ENCODE measurements around the gene RPAP2. TPM values are rescaled to one million over a fixed set of nuclear protein-coding genes. Genes with fewer than 3 reads are reported as not detected.

RPAP2 gene
- total and polyA plus RNA-seq, 4 donors = 5.0 to 24.5 (median 10.4) TPM

DNA sequence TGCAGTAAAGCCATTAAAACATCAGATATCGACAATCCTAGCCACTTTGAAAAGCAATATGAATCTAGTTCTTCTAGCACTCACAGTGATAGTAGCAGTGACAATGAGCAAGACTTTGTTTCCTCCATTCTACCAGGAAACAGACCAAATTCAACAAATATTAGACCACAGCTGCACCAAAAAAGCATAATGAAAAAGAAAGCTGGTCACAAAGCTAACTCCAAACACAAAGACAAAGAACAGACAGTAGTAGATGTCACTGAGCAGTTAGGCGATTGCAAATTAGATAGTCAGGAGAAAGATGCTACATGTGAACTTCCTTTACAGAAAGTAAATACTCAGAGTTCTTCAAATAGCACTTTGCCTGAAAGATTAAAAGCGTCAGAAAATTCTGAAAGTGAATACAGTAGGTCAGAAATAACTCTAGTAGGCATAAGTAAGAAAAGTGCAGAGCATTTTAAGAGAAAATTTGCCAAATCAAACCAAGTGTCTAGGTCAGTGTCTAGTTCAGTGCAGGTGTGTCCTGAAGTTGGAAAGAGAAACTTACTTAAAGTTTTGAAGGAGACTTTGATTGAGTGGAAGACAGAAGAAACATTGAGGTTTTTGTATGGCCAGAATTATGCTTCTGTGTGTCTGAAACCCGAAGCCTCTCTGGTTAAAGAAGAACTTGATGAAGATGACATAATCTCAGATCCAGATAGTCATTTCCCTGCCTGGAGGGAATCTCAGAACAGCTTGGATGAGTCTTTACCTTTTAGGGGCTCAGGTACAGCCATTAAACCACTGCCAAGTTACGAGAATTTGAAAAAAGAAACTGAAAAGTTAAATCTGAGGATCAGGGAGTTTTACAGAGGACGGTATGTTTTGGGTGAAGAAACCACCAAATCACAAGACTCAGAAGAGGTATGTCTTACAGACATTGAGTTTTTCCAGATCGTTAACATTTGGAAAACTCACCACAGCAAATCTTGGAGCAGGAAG lies 24.9 kb downstream of the RPAP2 start:
- H3K4me3 ChIP-seq = no peak overlapping the region
- peaks cover 0 to 17% (median 6%) of the 10 kb centered on the region in 4 donors for H3K9me3 ChIP-seq (ENCODE audit: control insufficient read depth in 4 of 4, insufficient read depth in 3 of 4, low read length in 3 of 4)
- no peaks in the 10 kb centered on the region for H3K4me1 ChIP-seq (ENCODE audit: control insufficient read depth in 5 of 5, insufficient read depth in 5 of 5, low read length in 5 of 5)
- no peak overlapping the region for H3K9ac ChIP-seq (ENCODE audit: insufficient read depth in 1 of 2, low read length in 2 of 2)
- no peak for ATAC-seq (ENCODE audit: insufficient read depth, low FRiP score)
- TF ChIP-seq, protein P1, sequence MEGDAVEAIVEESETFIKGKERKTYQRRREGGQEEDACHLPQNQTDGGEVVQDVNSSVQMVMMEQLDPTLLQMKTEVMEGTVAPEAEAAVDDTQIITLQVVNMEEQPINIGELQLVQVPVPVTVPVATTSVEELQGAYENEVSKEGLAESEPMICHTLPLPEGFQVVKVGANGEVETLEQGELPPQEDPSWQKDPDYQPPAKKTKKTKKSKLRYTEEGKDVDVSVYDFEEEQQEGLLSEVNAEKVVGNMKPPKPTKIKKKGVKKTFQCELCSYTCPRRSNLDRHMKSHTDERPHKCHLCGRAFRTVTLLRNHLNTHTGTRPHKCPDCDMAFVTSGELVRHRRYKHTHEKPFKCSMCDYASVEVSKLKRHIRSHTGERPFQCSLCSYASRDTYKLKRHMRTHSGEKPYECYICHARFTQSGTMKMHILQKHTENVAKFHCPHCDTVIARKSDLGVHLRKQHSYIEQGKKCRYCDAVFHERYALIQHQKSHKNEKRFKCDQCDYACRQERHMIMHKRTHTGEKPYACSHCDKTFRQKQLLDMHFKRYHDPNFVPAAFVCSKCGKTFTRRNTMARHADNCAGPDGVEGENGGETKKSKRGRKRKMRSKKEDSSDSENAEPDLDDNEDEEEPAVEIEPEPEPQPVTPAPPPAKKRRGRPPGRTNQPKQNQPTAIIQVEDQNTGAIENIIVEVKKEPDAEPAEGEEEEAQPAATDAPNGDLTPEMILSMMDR (IDR thresholded peaks at IDR 0.05; ENCODE audit: control extremely low read depth, extremely low read depth) = no peak
- DNase-seq = no peak
- H3K36me3 ChIP-seq (ENCODE audit: control insufficient read depth in 4 of 4, insufficient read depth in 4 of 4, low read length in 4 of 4) = peaks cover 5 to 42% (median 18%) of the 10 kb centered on the region in 4 donors
- H3K27me3 ChIP-seq (ENCODE audit: control insufficient read depth in 3 of 3, insufficient read depth in 3 of 3, low read length in 2 of 3) = no peaks in the 10 kb centered on the region
- no peak overlapping the region for H3K27ac ChIP-seq (ENCODE audit: low read depth in 1 of 2, low read length in 1 of 2)
- WGBS, 2 donors = 86 to 93% methylated on average over 7 of the region's 7 CpGs

DNA sequence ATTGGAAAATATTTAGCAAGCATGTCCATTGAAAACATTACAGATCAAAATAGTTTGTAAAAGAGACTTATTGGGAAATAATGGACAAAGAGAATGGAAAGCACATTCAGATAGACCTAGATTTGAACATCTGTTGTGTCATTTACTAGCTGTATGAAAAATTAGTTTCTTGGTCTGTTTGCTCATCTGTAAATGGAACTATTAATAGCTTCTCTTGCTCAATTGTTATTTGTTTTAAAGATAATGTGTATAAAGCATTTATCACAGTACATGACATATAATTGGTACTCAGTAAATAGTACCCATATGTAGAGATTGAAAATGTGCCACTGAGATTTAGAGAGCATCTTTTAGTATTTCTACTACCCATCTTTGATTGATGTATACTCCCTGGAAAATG lies 25.9 kb downstream of the RPAP2 start:
- no peak for ATAC-seq (ENCODE audit: insufficient read depth, low FRiP score)
- Histone ChIP-seq H3K27ac (ENCODE audit: low read depth in 1 of 2, low read length in 1 of 2) (no peak overlapping the region), H3K27me3 (ENCODE audit: control insufficient read depth in 3 of 3, insufficient read depth in 3 of 3, low read length in 2 of 3) (no peaks in the 10 kb centered on the region), H3K9ac (ENCODE audit: insufficient read depth in 1 of 2, low read length in 2 of 2) (no peak overlapping the region), H3K36me3 (ENCODE audit: control insufficient read depth in 4 of 4, insufficient read depth in 4 of 4, low read length in 4 of 4) (peaks cover 6 to 45% (median 23%) of the 10 kb centered on the region in 4 donors), H3K4me1 (ENCODE audit: control insufficient read depth in 5 of 5, insufficient read depth in 5 of 5, low read length in 5 of 5) (no peaks in the 10 kb centered on the region), H3K4me3 (no peak overlapping the region), H3K9me3 (ENCODE audit: control insufficient read depth in 4 of 4, insufficient read depth in 3 of 4, low read length in 3 of 4) (peaks cover 0 to 19% (median 8%) of the 10 kb centered on the region in 4 donors)
- DNase-seq = no peak
- TF ChIP-seq, protein P1 (IDR thresholded peaks at IDR 0.05; ENCODE audit: control extremely low read depth, extremely low read depth) = no peak

DNA sequence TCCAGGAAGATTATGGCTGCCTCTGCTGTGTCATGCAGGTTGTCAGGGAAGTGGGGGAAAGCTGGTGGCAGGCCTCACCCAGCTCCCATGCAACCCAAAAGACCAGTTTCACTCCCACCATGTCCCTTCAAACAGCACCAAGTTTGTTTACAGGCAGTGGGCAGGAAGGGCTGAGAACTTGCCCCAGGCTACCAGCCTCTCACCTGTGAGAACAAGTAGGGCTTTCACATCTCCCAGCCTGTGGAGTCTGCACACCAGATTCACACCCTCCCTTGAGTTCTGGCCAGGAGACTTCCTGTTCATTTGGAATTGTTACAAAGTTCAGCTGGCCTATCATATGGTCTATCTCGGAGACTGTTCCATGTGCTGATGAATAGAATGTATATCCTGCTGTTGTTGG lies 27.8 kb downstream of the RPAP2 start:
- H3K27ac ChIP-seq (ENCODE audit: low read depth in 1 of 2, low read length in 1 of 2) = no peak overlapping the region
- no peak overlapping the region for H3K9ac ChIP-seq (ENCODE audit: insufficient read depth in 1 of 2, low read length in 2 of 2)
- TF ChIP-seq, protein P1 (IDR thresholded peaks at IDR 0.05; ENCODE audit: control extremely low read depth, extremely low read depth) = no peak
- no peak overlapping the region for H3K4me3 ChIP-seq
- peaks cover 6 to 48% (median 22%) of the 10 kb centered on the region in 4 donors for H3K36me3 ChIP-seq (ENCODE audit: control insufficient read depth in 4 of 4, insufficient read depth in 4 of 4, low read length in 4 of 4)
- peaks cover 0 to 19% (median 8%) of the 10 kb centered on the region in 4 donors for H3K9me3 ChIP-seq (ENCODE audit: control insufficient read depth in 4 of 4, insufficient read depth in 3 of 4, low read length in 3 of 4)
- DNase-seq (no peak), ATAC-seq (ENCODE audit: insufficient read depth, low FRiP score) (no peak)
- 76 to 80% methylated on average over 1 of the region's 1 CpG for WGBS, 2 donors
- no peaks in the 10 kb centered on the region for H3K27me3 ChIP-seq (ENCODE audit: control insufficient read depth in 3 of 3, insufficient read depth in 3 of 3, low read length in 2 of 3)
- no peaks in the 10 kb centered on the region for H3K4me1 ChIP-seq (ENCODE audit: control insufficient read depth in 5 of 5, insufficient read depth in 5 of 5, low read length in 5 of 5)
